Thyroid gland (tissue), 4 donors: Measurements from ENCODE around the gene TALDO1. TPM values are rescaled to one million over a fixed set of nuclear protein-coding genes. Genes with fewer than 3 reads are reported as not detected.

Source experiments
- DNase-seq, 2 donors: peaks; one replicate each; pipeline ENCODE4 v3.0.0-alpha.2; 2019
- H3K27ac ChIP-seq, 3 donors: fragments of 200-600 bp; sonication (generic); 1 replicate in 2 of 3; 2 replicates in 1 of 3; pipeline ENCODE4 v1.5.1; 2016 to 2019; ENCODE audit warnings: mild to moderate bottlenecking in 1 of 3, moderate library complexity in 1 of 3
- H3K27me3 ChIP-seq: fragments of 200-600 bp; sonication (generic); one replicate; pipeline ENCODE4 v1.5.1; 2019
- H3K36me3 ChIP-seq, 2 donors: fragments of 200-600 bp; sonication (generic); one replicate each; pipeline ENCODE4 v1.5.1; 2016 to 2019
- H3K4me1 ChIP-seq, 2 donors: fragments of 200-600 bp; sonication (generic); one replicate each; pipeline ENCODE4 v1.5.1; 2017 to 2019
- H3K4me3 ChIP-seq, 3 donors: fragments of 200-600 bp; sonication (generic); replicated peaks in 1 of 3; 1 replicate in 2 of 3; 2 replicates in 1 of 3; pipeline ENCODE4 v1.5.1; 2016; ENCODE audit warnings: mild to moderate bottlenecking in 1 of 3
- H3K9me3 ChIP-seq: fragments of 200-600 bp; sonication (generic); one replicate; pipeline ENCODE4 v1.5.1; 2017
- POLR2A ChIP-seq, 2 donors: fragments of 450-650 bp; IDR thresholded peaks; one replicate each; pipeline ENCODE4 v1.6.1; 2017; ENCODE audit warnings: antibody characterized with exemption in 2 of 2, mild to moderate bottlenecking in 2 of 2, moderate library complexity in 1 of 2
- WGBS, 2 donors: methylation state at CpG; one replicate each; pipeline ENCODE4 v1.1.5; 2017; 5-methylcytosine and 5-hydroxymethylcytosine counted together
- intact Hi-C: fragments of 100-400 bp; cut with DNase I; formaldehyde crosslinking; loops from one replicate; pipeline ENCODE4 v1.15.1; 2023
- small RNA-seq: library from RNA; depleted of rRNA; stranded (forward); fragments of <200 nt; gene quantifications from one replicate; pipeline ENCODE3, GENCODE V24; 2016
- total RNA-seq, 4 donors: library from RNA; depleted of rRNA; stranded (reverse); fragments of >200 nt; gene quantifications; one replicate each; pipeline ENCODE4 v1.2.3, GENCODE V29; 2016
- TF ChIP-seq, protein P1 (sequence below), 6 experiments: fragments of 200-600 bp in 3 of 6; fragments of 450-650 bp in 3 of 6; sonication (generic) in 3 of 6; IDR thresholded peaks; one replicate each; pipeline ENCODE4 v1.5.1; 2016 to 2019; ENCODE audit warnings: antibody characterized with exemption in 6 of 6, mild to moderate bottlenecking in 2 of 6, inconsistent platforms in 1 of 6, moderate library complexity in 1 of 6

Gene TALDO1
- total RNA-seq, 4 donors from 2014 or later = 300 to 965 (median 558) TPM

DNA sequence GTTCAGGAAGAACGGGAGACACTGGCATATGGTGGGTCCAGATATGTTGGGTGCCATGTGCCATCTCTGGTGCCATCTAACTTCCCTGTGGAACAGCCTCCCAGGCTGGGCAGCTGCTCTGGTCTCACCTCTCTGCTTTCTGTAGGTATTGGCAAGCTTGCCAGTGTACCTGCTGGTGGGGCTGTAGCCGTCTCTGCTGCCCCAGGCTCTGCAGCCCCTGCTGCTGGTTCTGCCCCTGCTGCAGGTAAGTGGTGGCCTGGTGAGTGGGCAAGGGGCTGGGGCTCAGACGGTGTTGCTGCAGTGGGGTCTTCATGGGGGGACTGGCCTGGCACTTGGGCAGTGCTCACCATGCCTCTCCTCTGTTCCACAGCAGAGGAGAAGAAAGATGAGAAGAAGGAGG is 65.1 kb downstream of the TALDO1 start:
- no peak for DNase-seq
- H3K4me1 ChIP-seq = peaks cover 17 to 23% of the 10 kb centered on the region in 2 donors
- TF ChIP-seq POLR2A (IDR thresholded peaks at IDR 0.05) = no peak
- TF ChIP-seq, protein P1, sequence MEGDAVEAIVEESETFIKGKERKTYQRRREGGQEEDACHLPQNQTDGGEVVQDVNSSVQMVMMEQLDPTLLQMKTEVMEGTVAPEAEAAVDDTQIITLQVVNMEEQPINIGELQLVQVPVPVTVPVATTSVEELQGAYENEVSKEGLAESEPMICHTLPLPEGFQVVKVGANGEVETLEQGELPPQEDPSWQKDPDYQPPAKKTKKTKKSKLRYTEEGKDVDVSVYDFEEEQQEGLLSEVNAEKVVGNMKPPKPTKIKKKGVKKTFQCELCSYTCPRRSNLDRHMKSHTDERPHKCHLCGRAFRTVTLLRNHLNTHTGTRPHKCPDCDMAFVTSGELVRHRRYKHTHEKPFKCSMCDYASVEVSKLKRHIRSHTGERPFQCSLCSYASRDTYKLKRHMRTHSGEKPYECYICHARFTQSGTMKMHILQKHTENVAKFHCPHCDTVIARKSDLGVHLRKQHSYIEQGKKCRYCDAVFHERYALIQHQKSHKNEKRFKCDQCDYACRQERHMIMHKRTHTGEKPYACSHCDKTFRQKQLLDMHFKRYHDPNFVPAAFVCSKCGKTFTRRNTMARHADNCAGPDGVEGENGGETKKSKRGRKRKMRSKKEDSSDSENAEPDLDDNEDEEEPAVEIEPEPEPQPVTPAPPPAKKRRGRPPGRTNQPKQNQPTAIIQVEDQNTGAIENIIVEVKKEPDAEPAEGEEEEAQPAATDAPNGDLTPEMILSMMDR (IDR thresholded peaks at IDR 0.05) = no peak
- no peaks in the 10 kb centered on the region for H3K9me3 ChIP-seq
- no peak overlapping the region for H3K4me3 ChIP-seq
- H3K27me3 ChIP-seq = no peaks in the 10 kb centered on the region
- 90 to 98% methylated on average over 3 of the region's 3 CpGs for WGBS, 2 donors
- peaks cover 22 to 24% of the 10 kb centered on the region in 2 donors for H3K36me3 ChIP-seq
- no peak overlapping the region for H3K27ac ChIP-seq
- intact Hi-C loops = no loop called here

DNA sequence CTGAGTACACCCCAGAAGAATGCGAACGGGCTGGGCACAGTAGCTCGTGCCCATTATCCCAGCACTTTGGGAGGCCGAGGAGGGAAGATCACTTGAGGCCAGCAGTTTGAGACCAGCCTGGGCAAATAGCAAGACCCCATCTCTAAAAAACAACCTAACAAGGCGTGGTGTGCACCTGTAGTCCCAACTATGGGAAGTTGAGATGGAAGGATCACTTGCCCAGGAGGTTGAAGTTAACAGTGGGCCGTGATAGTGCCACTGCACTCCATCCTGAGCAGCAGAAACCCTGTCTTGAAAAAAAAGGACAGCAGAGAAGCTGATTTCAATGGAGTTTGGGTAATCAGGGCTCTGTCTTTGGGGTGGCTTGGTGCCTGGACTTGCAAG is 65.8 kb downstream of the TALDO1 start:
- 85 to 89% methylated on average over 5 to 6 of the region's 6 CpGs for WGBS, 2 donors
- Histone ChIP-seq H3K36me3 (peaks cover 22 to 24% of the 10 kb centered on the region in 2 donors), H3K9me3 (no peaks in the 10 kb centered on the region), H3K27me3 (no peaks in the 10 kb centered on the region), H3K27ac (no peak overlapping the region), H3K4me1 (peaks cover 16 to 23% of the 10 kb centered on the region in 2 donors), H3K4me3 (no peak overlapping the region)
- DNase-seq = no peak
- TF ChIP-seq, protein P1 (IDR thresholded peaks at IDR 0.05) = no peak
- no peak for TF ChIP-seq POLR2A (IDR thresholded peaks at IDR 0.05)
- intact Hi-C loops = no loop called here

DNA sequence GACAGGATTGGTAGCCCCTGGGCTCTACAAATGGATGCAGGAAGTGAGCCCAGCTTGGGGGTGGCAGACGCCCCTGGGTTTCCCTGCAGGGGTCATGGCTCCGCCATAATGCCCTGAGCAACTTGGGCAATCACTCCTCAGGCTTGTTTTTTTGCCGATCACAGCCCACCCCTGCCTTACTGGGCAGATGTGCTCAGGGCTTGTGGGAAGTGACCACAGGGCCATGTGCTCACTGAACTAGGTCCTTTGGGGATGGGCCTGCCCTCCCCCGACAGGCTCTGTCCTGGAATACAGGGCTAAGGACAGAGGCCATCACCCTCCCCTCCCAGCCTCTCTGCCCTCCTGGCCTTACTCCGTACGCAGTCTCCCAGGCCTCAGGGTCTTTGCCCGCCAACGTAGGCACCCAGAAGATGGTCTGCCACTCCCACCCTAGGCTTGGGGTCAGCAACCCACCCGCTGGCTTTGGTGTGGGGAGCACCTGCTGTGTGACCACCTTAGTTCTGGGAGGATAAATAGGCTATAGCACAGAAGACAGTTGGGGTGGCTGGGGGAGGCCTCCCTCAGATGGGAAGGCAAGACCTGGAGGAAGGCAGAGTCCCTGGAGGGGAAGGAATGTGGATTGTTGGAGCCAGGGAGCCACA is 66.3 kb downstream of the TALDO1 start:
- 80 to 87% methylated on average over 7 to 9 of the region's 9 CpGs for WGBS, 2 donors
- Histone ChIP-seq H3K4me1 (peaks cover 12 to 23% of the 10 kb centered on the region in 2 donors), H3K4me3 (no peak overlapping the region), H3K27ac (no peak overlapping the region), H3K36me3 (peaks cover 22 to 24% of the 10 kb centered on the region in 2 donors), H3K9me3 (no peaks in the 10 kb centered on the region), H3K27me3 (no peaks in the 10 kb centered on the region)
- intact Hi-C loops = no loop called here
- DNase-seq = no peak
- TF ChIP-seq, protein P1 (IDR thresholded peaks at IDR 0.05) = no peak
- TF ChIP-seq POLR2A (IDR thresholded peaks at IDR 0.05) = no peak

Small RNA genes lying within 50 kb of the gene (small RNA-seq; reads per million reads assigned to genes)
- gene SNORA52 = not detected

Other genes starting within 250 kb of the TALDO1 start
- gene RNH1, start 240.2 kb upstream of the TALDO1 start, total RNA-seq = 100 to 1,000 TPM; 191 to 259 (median 231) TPM
- gene HRAS, start 211.9 kb upstream of the TALDO1 start, total RNA-seq = 10 to 100 TPM; 16.9 to 41.3 (median 29.9) TPM
- gene LRRC56, start 209.9 kb upstream of the TALDO1 start, total RNA-seq = 1 to 10 TPM; 1.7 to 2.6 (median 2.3) TPM
- gene LMNTD2, start 186.7 kb upstream of the TALDO1 start, total RNA-seq = 1 to 10 TPM; 4.2 to 8.8 (median 6.6) TPM
- gene RASSF7, start 186.5 kb upstream of the TALDO1 start, total RNA-seq = 10 to 100 TPM; 18.6 to 60.0 (median 24.8) TPM
- gene PHRF1, start 171.0 kb upstream of the TALDO1 start, total RNA-seq = 10 to 100 TPM; 18.3 to 31.0 (median 19.3) TPM
- 10 to 100 TPM; 15.4 to 42.4 (median 29.1) TPM for gene IRF7, start 131.5 kb upstream of the TALDO1 start, total RNA-seq
- not detected for gene CDHR5, start 122.5 kb upstream of the TALDO1 start, total RNA-seq
- not detected for gene SCT, start 120.3 kb upstream of the TALDO1 start, total RNA-seq
- gene DRD4, start 110.2 kb upstream of the TALDO1 start, total RNA-seq = under 1 TPM in 2 of 4 donors, not detected in 2; 0.88 to 0.89 TPM
- gene DEAF1, start 52.2 kb upstream of the TALDO1 start, total RNA-seq = 100 to 1,000 TPM in 1 of 4 donors, 10 to 100 TPM in 3; 61.8 to 103 (median 87.6) TPM
- 100 to 1,000 TPM in 1 of 4 donors, 10 to 100 TPM in 3; 57.3 to 103 (median 67.7) TPM for gene TMEM80, start 51.6 kb upstream of the TALDO1 start, total RNA-seq
- 100 to 1,000 TPM; 185 to 259 (median 195) TPM for gene EPS8L2, start 41.2 kb upstream of the TALDO1 start, total RNA-seq
- gene GATD1, start 30.0 kb downstream of the TALDO1 start, total RNA-seq = 10 to 100 TPM; 27.4 to 47.6 (median 35.5) TPM
- under 1 TPM in 2 of 4 donors, not detected in 2; 0.44 to 0.45 TPM for gene CEND1, start 42.6 kb downstream of the TALDO1 start, total RNA-seq
- 10 to 100 TPM in 1 of 4 donors, 1 to 10 TPM in 3; 5.1 to 13.1 (median 7.8) TPM for gene SLC25A22, start 50.8 kb downstream of the TALDO1 start, total RNA-seq
- gene PIDD1, start 57.8 kb downstream of the TALDO1 start, total RNA-seq = 10 to 100 TPM; 11.9 to 33.2 (median 16.1) TPM
- 100 to 1,000 TPM; 172 to 526 (median 290) TPM for gene RPLP2, start 62.5 kb downstream of the TALDO1 start, total RNA-seq
- gene PNPLA2, start 71.5 kb downstream of the TALDO1 start, total RNA-seq = 10 to 100 TPM; 35.8 to 95.0 (median 57.6) TPM
- gene CRACR2B, start 80.5 kb downstream of the TALDO1 start, total RNA-seq = 10 to 100 TPM in 2 of 4 donors, 1 to 10 TPM in 2; 4.1 to 21.2 (median 12.3) TPM
- 100 to 1,000 TPM; 135 to 326 (median 298) TPM for gene CD151, start 85.5 kb downstream of the TALDO1 start, total RNA-seq
- 10 to 100 TPM; 17.9 to 89.2 (median 52.4) TPM for gene POLR2L, start 95.1 kb downstream of the TALDO1 start, total RNA-seq
- gene TSPAN4, start 95.4 kb downstream of the TALDO1 start, total RNA-seq = 100 to 1,000 TPM in 2 of 4 donors, 10 to 100 TPM in 2; 86.1 to 127 (median 107) TPM
- gene CHID1, start 163.3 kb downstream of the TALDO1 start, total RNA-seq = 100 to 1,000 TPM in 2 of 4 donors, 10 to 100 TPM in 2; 75.0 to 144 (median 93.8) TPM
- gene AP2A2, start 178.4 kb downstream of the TALDO1 start, total RNA-seq = 10 to 100 TPM; 37.2 to 67.3 (median 54.1) TPM